Epidermal melanocyte (primary cell): ENCODE results near the gene CLN6.

Experiments
- DNase-seq: peaks from one replicate; pipeline ENCODE4 v3.0.0; 2011; ENCODE audit warnings: low spot score; ENCODE audit not compliant: insufficient read length

CLN6 gene

DNA sequence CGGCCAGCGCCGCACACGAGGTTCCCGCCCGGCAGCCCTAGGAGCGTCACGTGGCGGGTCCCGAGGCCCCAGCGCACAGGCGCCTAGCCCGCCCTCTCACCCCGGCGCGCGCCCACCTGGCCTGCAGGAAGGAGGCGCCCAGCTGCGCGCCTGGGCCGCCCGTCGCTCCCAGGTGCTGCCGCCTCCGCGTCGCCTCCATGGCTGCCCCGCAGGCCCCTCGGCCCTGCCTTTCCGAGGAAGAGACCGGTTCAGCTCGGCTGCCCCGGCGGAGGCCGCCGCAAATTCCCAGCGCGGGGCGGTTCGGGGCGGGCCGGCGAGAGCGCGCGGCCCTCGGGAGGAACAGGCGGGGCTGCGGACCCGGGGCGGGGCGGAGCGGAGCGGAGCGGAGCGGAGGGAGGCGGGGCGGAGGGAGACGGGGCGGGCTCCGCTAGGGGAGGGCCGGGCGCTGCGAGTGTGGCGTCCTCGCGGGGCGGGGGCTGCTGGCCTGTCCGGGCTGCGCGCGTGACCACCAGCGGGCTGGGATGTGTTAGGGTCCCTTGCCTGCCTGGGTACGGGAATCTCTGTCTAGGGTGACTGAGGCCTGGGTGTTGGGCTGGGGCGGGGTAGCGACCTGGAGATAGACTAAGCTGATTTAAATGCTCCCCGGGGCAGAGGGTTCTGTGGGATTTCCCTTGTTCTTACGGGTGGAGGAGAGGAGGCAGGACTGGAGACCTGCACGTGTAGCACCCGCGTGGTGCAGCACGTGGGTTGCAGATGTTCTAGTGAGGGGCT lies at the start of gene CLN6:
CLN6 (minus strand) TSS at position 343 of the 771 bp plus-strand sequence; CDS start at position 199, 144 bp downstream.
- DNase-seq = peak; percentile 76

DNA sequence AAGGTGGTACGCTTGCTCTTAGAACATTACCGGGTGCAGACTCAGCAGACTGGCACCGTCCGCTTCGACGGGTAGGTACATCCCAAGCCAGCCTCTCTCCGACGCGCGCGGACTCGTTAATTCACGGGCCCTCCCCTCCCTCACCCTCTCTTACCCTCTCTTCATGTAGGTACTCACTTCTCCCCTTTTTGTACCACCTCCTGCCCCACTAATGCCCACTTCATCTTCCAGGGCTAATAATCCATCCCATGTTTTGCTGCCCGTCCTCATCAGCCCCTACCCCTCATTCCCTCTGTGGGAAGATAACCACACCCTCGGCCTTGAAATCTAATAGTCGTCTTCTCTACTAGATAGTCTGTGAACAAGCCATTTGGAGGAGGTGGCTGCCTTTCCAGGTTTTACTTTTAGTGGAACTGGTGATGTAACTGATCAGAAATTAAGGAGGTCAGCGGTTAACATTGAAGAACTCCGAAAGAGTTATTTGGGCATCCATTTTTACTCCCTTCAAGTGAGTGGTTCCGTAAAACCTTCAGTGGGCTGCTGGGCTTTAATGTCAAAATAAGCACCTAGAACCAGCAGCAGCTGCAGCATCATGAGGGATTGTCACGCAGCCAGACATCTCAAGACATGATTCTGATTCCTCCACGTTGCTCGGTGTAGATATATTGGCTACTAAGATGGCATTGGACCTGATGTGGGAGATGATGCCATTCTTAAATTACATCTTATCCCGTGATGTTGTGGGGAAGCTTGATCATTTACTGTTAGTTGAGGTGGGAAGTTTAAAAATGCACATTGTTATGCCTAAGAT lies 49.3 kb upstream of the CLN6 start:
- no peak for DNase-seq

DNA sequence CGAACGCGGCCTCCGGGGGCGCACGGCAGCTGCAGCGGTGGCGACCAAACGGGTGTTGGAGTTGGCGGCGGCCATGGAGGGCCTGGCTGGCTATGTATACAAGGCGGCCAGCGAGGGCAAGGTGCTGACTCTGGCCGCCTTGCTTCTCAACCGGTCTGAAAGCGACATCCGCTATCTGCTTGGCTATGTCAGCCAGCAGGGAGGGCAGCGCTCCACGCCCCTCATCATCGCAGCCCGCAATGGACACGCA lies 48.7 kb upstream of the CLN6 start:
- DNase-seq = no peak

DNA sequence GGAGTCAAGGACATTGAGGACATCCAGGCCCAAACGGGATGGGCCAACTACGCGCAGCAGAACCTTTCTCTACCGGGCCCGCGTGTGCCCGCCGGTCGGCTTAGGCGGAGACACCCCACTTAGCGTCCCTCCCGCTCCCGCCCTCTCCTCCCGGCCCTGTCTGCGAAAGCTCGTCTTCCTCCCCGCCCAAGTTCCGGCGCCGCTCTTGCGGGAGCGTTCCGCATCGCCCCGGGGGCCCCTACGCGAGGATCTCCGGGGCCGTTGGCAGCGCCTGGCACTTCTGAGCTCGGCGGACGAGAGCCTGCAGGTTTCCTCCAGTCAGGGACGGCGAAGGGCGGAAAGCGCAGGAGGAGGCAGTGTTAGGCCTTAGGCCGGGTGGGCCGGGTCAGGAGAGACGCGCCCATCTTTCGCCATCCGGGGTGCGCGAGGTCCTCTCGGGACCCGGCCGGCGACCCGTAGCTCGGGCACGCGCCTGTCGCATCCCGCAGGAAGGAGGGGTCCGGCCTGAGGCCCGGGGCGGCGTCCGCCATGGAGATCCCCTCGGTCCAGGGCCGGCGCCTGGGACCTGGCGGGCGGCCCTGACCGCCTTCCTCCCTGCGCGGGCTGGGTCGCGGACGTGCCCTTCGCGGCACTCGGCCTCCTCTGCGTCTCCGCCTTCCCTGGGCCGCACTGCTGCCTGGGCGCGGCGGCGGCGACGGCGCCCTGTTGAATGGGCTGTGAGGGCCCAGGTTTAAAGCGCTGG lies 48.2 kb upstream of the CLN6 start, which contains the start of gene FEM1B:
FEM1B (plus strand) TSS at position 143 of the 742 bp plus-strand sequence. CDS start 673 bp downstream, outside the sequence.
- DNase-seq = peak; percentile 77

DNA sequence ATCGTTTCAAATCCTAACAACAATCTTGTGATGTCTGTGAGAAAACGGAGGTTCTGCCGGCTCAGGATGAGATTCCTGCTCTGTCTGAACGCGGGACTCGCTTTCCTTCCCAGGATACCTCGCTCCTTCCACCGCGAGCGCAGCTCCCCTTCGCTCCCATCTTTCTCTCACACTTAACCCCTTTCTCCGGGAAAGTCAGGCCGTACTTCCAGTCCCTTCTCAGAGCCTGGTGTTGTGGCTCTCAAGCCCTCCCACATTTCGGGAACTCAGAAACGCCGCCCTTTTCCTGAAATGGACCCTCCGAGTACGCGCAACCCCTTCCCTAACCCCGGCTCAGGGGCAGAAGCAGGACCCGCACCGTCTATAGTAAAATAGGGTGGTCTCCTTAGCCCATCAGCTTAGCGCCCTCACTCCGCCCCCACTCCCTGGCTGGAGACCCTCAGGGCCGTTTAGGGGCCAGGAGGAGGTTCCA lies 47.6 kb upstream of the CLN6 start:
- DNase-seq = peak; percentile 29

DNA sequence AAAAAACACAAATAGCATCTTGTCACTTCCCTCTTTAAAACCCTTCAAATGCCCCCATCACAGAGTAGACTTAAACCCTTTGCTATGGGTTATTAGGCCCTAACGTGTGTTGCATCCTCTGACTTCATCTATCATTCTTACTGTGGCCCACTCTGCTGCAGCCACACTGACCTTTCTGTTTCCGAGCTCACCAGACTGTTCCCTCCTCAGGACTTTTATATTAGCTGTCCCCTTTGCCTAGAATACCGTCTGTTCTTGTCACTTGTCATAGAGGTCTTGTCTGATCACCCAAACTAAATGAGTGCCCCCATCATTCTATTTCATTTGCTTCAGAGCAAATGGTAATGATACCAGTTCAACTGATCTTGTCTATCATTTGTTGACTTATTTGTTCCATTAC lies 47.1 kb upstream of the CLN6 start:
- DNase-seq = no peak

DNA sequence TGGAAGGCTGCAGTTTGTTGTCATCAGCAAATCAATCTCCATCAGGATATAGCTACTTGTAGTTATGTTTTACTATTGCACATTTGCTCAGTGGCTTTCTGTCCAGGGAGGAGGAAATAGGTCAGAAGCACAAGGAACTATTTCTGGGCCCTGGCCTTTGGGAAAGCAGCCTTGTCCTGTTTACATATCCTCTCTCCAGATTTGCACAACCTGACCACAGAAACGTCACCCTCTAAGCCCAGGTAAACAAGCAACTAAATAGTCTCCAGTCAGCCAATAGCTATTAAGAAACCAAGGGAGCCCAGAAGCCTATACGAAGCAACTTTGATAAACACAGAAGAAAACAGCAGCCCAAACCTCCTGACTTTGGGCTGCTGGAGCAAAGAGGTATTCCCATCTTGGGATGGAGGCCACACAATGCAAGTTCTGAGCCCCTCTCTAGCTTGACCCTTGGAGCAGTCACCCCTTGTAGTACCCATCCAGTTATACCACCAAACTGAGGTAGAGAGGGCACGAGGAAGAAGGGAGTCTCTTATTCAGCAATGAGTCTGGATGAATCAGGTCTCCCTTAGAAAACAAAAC lies 45.7 kb upstream of the CLN6 start:
- DNase-seq = no peak

DNA sequence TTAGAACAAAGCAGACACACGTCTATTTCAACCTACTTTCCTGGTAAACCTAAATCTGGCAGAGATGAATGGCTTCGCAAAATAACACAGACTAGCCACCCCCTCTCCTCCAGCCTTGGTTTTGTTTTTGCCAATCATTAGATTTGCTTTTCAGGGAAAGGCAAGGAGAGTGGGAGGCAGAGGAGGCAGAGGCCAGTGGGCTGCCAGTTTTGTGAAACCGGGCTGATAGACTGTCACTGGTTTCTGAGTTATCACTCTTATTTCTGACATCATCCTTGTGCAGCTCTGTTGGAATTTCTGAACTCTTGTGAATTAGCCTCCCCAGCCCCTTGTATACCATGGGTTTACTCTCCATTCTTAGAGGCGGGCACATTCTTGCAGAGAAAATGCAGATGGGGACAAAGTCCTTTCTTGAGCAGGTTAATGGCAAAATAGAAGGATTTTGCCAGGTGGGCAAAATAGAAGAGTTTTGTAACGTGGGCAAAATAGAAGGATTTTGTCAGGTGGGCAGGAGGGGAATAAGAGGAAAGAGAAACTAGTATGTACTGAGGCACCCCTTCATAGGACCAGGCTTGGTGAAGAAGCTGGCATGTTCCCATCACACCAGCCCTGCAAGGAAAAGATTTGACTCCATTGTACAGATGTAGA lies 44.8 kb upstream of the CLN6 start:
- no peak for DNase-seq

DNA sequence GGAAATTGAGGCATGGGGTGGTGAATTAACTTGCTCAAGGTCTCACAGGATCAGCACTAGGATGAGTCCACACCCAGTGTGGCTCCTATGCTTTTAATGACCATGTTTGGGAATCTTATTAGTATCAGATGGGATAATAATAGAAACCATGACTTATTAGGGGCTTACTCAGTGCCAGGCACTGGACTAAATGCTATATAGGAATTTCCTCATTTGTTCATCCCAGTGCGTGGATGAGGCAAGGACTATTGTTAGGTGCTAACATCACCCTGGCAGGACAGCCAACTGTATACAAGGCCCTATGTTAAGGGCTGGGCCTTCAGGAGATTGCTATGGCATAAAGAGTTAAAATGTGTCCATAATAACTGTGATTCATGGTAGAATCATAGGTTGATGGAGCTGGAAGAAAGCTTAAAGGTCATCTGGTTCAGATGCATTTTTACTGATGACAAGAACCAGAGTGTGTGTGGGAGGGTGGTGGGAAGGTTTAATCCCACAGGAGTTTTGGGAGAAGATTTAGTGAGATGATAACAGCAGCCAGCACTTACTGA lies 43.3 kb upstream of the CLN6 start:
- DNase-seq = no peak

DNA sequence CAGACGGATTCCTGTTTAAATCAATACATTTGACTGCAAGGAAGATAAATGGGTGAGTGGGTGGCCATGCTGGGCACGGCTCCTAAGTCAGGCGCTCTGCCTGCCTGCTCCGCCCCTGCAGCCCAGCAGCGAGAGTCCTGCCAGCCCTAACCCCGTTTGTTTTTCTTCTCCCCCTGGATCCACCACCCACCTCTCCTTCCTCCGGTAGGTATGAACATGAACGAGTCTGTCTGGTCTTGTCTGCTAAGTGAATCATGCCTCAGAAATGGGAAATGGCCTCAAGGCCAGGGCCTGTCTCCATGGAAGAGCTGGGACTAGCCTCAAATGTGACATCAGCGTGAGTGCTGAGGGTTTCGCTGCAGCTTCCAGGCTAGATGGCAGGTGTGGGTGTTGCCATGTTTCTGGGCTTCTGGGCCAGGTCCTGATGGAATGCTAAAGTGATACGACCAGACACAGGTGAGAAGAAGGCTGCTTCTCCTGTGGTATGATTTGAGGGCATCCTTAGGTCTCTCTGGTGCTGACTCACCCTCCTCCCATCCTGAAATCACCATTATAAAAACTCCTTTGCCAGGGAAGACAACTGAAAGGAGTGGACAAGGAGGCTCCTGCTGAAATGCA lies 42.4 kb upstream of the CLN6 start:
- DNase-seq = peak; percentile 31

DNA sequence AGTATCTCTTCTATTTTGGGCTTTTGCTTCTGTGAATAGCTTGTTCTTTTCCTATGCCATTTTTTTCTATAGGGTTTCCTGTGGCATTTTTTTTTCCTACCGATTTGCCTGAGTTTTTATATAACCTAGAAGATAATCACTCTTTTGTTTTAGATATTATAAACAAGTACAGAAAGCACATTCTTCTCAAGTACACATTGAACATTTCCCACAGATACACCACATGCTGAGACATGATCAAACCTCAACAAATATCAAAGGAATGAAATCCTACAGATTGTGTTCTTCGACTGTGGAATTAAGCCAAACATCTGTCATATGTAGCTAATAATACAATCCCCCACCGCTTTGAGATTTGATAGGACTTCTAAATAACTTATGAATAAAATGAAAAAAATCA lies 38.9 kb upstream of the CLN6 start:
- DNase-seq = no peak

DNA sequence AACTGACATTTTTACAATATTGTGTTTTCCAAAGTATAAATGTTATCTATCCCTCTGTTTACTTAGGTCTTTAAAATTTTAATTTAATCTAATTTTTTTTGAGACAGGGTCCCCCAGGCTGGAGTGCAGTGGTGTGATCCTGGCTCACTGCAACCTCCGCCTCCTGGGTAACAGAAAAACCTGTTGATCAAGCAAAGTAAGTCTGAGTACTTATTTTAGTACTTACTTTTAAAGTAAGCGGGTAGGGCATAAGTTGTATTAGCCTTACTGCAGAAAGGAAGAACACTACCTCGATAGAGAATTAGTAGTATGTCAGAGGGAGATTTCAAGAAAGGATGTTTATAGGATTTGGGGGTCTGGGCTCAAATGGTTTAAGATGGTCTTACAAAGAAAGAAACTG lies 36.1 kb upstream of the CLN6 start:
- DNase-seq = no peak

DNA sequence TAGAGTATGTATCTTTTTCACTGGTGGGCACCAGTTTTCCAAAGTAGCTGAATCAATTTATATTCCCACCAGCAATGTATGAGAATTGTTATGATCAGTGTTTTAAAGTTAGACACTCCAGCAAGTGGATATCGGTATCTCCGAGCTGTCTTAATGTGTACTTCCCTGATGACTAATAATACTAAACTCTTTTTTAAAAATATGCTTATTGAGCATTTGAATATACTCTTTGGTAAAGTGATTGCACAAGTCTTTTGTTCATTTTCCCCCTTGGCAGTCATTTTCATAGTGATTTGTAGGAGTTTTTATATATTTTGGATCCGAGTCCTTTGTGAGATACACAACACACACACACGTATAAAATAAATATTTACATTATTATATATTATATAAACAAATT lies 35.6 kb upstream of the CLN6 start:
- no peak for DNase-seq

DNA sequence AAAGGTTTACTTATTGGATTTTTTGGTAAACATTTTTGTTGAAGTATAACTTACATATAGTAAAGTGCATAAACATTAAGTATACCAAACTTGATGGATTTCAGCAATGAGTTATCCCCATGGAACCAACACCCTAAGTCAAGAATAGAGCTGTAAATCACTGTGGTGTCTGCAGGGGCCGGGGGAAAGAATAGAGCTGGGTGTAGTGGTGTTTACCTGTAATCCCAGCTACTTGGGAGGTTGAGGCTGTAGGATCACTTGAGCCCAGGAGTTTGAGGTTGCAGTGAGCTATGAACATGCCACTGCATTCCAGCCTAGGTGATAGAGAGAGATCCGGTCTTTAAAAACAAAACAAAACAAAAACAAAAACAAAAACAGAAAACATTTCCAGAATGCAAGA lies 34.8 kb upstream of the CLN6 start:
- DNase-seq = no peak

DNA sequence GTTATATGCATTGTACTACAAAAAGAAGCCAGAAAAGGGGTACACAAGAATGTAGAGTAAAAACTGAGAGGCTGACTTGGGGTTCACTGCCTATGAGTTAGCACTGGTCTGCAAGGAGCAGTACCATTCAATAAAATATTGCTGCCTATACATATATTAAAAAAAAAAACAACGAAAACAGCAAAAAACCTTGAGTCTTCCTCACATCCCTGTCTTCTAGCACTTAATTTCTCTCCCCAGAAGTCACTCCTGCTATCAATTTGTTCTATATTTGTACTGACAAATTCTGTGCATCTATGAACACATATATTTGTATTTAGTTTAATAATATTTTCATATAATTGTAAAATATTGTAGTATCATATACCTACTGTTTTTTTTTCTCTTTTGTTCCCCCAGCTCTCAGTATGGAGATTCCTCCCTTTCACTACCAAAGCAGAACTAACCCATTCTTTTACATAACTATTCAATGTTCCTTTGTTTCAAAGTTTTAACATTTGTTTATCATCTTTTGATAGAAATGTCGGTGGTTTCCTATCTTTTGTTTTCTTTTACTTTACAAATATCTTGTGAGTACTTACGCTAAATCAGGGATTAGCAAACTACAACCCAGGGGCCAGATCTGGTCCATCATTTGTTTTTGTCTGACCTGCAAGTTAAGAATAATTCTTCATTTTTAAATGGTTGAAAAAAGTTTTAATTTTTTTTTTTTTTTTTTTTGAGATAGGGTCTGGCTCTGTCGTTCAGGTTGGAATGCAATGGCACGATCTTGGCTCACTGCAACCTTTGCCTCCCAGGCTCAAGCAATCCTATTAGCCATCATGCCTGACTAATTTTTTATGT lies 33.2 kb upstream of the CLN6 start:
- no peak for DNase-seq

DNA sequence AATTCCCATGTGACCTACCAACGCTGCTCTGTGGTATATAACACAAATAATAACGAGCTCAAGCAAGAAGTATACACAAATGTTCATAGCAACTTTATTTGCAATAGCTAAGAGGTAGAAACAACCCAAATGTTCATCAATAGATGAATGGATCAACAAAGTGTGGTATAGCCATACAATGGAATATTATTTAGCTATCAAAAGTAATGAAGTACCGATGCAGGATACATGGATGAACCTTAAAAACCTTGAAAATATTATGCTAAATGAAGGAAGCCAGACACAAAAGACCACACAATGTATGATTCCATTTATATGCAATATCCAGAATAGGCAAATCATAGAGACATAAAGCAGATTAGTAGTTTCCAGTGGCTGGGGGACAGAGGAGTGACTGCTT lies 32.5 kb upstream of the CLN6 start:
- DNase-seq = no peak

DNA sequence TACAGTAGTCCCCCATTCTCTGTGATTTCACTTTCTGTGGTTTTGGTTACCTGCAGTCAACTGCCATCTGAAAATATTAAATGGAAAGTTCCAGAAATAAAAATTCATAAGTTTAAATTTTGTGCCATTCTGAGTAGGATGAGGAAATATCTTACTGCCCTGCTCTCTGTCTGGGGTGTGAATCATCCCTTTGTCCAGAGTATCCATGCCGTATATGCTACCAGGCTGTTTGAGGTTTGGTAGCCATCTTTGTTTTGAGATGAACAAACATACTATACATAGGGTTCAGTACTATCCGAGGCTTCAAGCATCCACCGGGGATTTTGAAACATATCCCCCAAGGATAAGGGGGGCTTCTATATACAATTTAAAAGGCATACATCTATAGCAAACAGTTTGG lies 31.7 kb upstream of the CLN6 start:
- DNase-seq = no peak

DNA sequence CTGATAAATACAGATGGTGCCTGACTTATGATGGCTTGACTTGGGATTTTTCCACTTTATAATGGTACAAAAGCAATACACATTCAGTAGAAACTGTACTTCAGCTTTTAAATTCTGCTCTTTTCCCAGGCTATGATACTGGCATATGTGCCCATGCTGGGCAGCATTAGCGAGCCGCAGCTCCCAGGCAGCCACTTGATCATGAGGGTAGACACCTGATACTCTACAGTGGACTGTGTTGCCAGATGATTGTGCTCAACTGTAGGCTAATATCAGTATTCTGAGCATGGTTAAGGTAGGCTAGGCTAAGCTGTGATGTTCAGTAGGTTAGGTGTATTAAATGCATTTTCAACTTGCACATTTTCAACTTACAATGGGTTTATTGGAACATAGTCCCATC lies 30.4 kb upstream of the CLN6 start:
- no peak for DNase-seq

DNA sequence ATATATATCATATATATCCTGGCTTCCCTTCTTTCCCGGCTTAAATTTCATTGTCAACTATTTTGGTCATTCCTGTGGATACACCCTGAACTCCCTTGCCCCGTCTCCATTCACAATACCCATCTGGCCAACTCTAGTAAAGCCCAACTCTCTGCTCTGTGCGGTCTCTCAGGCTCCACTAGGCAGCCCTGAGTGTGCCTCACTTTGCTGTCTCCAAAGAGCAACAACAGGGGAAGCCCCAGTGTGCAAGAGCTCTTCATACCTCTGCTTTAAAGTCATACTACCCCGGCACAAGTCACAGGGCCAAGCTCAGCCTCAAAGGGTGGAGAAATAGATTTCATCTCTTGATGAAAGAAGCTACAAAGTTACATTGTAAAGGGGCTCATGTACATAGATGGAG lies 29.2 kb upstream of the CLN6 start:
- DNase-seq = no peak
